Naive thymus-derived CD4-positive, alpha-beta T cell (primary cell): Measurements from ENCODE around the gene CACNA1A. TPM values are rescaled to one million over a fixed set of nuclear protein-coding genes. Genes with fewer than 3 reads are reported as not detected.
A peak's percentile ranks its signal among the peaks of the same experiment; 100 is the strongest.

ENCODE experiments used
- ATAC-seq: fragments of 150-1000 bp; cut with Tn5 transposase; 2 replicates; pipeline ENCODE4 v1.10.0; 2021; ENCODE audit warnings: mild to moderate bottlenecking, moderate library complexity
- CTCF ChIA-PET: fragments of 350-600 bp; sonication (Branson Sonifier 250); formaldehyde crosslinking; loops from one replicate; lab custom pipeline; 2021; ENCODE audit warnings: antibody characterized with exemption; lab: Charles Lee
- POLR2A ChIA-PET: fragments of 350-600 bp; sonication (Branson Sonifier 250); formaldehyde crosslinking; loops from one replicate; lab custom pipeline; 2021; ENCODE audit warnings: antibody characterized with exemption, inconsistent platforms; lab: Charles Lee
- DNase-seq, 9 donors: peaks; one replicate each; pipeline versions ENCODE4 v3.0.0 to v3.0.0-alpha.2; 2020 to 2022; ENCODE audit warnings: mixed read lengths in 1 of 9
- H3K27ac ChIP-seq: one replicate; pipeline ENCODE4 v1.7.0; 2013; ENCODE audit warnings: mild to moderate bottlenecking, low read depth, low read length, moderate library complexity
- H3K27me3 ChIP-seq, 2 donors: one replicate each; pipeline ENCODE4 v1.7.0; 2013; ENCODE audit warnings: low read length in 2 of 2, mild to moderate bottlenecking in 2 of 2, moderate library complexity in 2 of 2; ENCODE audit not compliant: control insufficient read depth in 2 of 2, insufficient read depth in 2 of 2
- H3K36me3 ChIP-seq, 3 experiments: 1 replicate in 2 of 3; 2 replicates in 1 of 3; pipeline ENCODE4 v1.7.0; 2013; ENCODE audit warnings: low read length in 3 of 3, mild to moderate bottlenecking in 3 of 3, moderate library complexity in 1 of 3; ENCODE audit not compliant: insufficient read depth in 3 of 3, control insufficient read depth in 2 of 3
- H3K4me1 ChIP-seq, 2 donors: one replicate each; pipeline ENCODE4 v1.7.0; 2013; ENCODE audit warnings: low read length in 2 of 2, mild to moderate bottlenecking in 2 of 2, moderate library complexity in 1 of 2; ENCODE audit not compliant: control insufficient read depth in 2 of 2, insufficient read depth in 2 of 2
- H3K4me3 ChIP-seq: 2 replicates; pipeline ENCODE4 v1.7.0; 2013; ENCODE audit warnings: mild to moderate bottlenecking, low read length
- H3K9me3 ChIP-seq, 3 experiments: 1 replicate in 2 of 3; 2 replicates in 1 of 3; pipeline ENCODE4 v1.7.0; 2013; ENCODE audit warnings: low read length in 3 of 3; ENCODE audit not compliant: control insufficient read depth in 2 of 3
- H3K27ac Mint-ChIP-seq, 9 donors: one replicate each; pipeline ENCODE4 v1.8.0; 2020 to 2022; ENCODE audit warnings: mixed read lengths in 9 of 9, mild to moderate bottlenecking in 8 of 9, moderate library complexity in 5 of 9, inconsistent platforms in 2 of 9
- H3K27me3 Mint-ChIP-seq, 5 donors: one replicate each; pipeline ENCODE4 v1.8.0; 2021 to 2022; ENCODE audit warnings: mixed read lengths in 5 of 5, mild to moderate bottlenecking in 1 of 5
- H3K36me3 Mint-ChIP-seq, 5 donors: one replicate each; pipeline ENCODE4 v1.8.0; 2020 to 2022; ENCODE audit warnings: mixed read lengths in 5 of 5, mild to moderate bottlenecking in 3 of 5, inconsistent platforms in 1 of 5
- H3K4me1 Mint-ChIP-seq, 7 donors: one replicate each; pipeline ENCODE4 v1.8.0; 2020 to 2022; ENCODE audit warnings: mixed read lengths in 7 of 7, mild to moderate bottlenecking in 3 of 7, inconsistent platforms in 1 of 7
- H3K4me3 Mint-ChIP-seq, 10 donors: one replicate each; pipeline ENCODE4 v1.8.0; 2020 to 2022; ENCODE audit warnings: mild to moderate bottlenecking in 10 of 10, mixed read lengths in 10 of 10, moderate library complexity in 6 of 10, inconsistent platforms in 2 of 10
- H3K9me3 Mint-ChIP-seq, 11 donors: one replicate each; pipeline ENCODE4 v1.8.0; 2020 to 2022; ENCODE audit warnings: mixed read lengths in 11 of 11, mild to moderate bottlenecking in 4 of 11, inconsistent platforms in 1 of 11, moderate library complexity in 1 of 11
- intact Hi-C, 2 donors: fragments of 100-400 bp; cut with micrococcal nuclease; formaldehyde crosslinking; loops; one replicate each; pipeline ENCODE4 v1.15.1; 2023
- polyA plus RNA-seq, 2 donors: library from polyadenylated mRNA; unstranded; fragments of 300-500 nt; fragmentation: Illumina TruSeq; gene quantifications; one replicate each; pipeline ENCODE4 v1.2.3, GENCODE V29; 2021
- total RNA-seq, 6 experiments: library from RNA in 5 of 6; stranded (reverse) in 5 of 6; gene quantifications; 1 replicate in 5 of 6; 2 replicates in 1 of 6; pipeline ENCODE4 v1.2.3 and lab custom pipeline; 2021 to 2026

Gene CACNA1A
- total and polyA plus RNA-seq, 7 experiments from 2014 or later: 0.05 to 1.1 (median 0.41) TPM

DNA sequence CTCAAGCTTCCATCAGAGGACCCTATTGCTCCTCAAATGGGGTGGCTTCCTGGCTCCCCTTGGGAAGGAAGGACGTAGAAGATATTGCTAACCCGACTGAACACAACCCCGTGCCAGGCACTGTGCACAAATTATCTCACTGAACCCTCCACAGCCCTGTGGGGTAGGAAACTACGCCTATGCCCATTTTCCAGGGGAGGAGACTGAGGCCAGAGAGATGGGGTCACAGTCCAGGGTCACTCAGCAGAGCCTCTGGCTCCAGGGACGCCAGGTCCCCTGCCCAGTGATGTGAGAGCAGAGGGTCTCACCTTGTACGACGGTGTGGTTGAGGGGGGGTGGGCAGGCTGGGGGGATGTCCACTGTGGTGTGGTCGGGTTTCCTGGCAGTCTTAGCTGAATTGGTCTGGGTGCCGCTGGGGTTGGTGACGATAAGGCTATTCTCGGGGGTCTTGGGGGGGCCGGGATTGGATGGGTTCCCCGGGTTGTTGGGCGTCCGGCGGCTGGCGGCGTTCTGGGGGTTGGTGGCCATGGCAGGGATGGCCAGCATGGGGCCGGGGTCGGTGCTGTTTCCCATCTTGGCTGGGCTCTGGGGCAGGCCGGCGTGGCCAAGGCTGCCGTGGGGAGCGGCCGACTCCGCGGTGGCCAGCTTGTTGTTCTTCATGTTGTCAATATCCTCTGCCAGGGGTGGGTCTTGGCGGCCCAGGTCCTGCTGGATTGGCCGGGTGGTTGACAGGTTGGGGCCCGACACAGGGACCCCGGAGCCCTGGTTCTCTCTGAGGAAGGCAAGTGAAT is 219.9 kb downstream of the CACNA1A start:
- H3K27me3 ChIP-seq: no peaks in the 10 kb centered on the region
- Mint-ChIP-seq H3K36me3 (no peaks in the 10 kb centered on the region), H3K4me3 (no peak overlapping the region), H3K9me3 (no peaks in the 10 kb centered on the region), H3K4me1 (no peaks in the 10 kb centered on the region), H3K27me3 (peaks cover 0 to 6% (median 3%) of the 10 kb centered on the region in 5 donors), H3K27ac (no peak overlapping the region)
- DNase-seq: no peak
- H3K4me1 ChIP-seq: no peaks in the 10 kb centered on the region
- no peaks in the 10 kb centered on the region for H3K9me3 ChIP-seq
- ChIA-PET POLR2A (no interaction called here), CTCF (interaction anchor here (1.5 kb wide), 1 partner anchor 8 kb away, joined by 4 read pairs; no protein-coding TSS in a partner anchor)
- ATAC-seq: no peak
- intact Hi-C loops: no loop called here
- H3K36me3 ChIP-seq: no peaks in the 10 kb centered on the region
- H3K27ac ChIP-seq: no peak overlapping the region
- no peak overlapping the region for H3K4me3 ChIP-seq

DNA sequence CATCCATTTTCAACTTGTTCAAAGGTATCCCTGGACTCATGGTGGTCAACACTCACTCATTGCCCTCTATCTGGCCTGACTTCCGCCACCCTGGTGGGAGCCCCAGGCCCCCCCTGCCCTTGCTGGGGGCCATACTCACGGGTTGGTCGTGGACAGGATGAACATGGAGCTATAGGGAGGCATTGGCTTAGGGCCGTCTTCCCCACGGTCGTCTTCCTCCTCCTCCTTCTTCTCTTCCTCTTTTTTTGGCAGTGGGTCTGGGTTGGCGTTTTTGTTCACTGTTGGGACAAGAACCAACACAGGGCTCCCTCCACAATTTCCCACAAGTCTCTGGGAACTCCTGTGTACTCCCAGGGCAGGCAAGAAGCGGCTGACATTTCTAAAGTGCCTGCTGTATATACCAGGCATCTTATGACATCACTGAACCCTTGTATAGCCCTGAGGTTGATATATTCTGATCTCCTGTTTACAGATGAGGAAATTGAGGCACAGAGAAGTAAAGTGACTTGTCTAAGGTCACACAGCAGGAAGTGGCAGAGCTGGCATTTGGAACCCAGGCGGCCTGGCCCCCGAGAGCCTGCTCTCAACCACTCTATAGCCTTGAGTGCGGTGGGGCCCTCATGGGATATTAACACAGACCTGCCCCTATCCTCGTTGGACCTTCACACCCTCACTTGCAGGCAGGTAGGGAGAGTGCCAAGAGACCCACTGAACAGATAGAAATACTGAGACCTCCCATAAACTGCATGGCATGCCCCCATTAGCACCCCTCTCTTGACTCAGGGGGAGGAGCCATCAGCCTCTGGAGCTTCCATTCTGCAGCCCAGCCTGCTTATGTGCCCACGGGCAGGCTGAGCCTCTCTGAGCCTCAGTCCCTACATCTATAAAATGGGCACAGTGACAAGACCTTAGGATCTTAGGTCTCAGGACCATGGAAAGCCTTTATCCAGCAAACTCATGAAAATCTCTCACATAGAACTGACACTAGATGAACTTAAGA is 221.1 kb downstream of the CACNA1A start:
- Histone ChIP-seq H3K9me3 (no peaks in the 10 kb centered on the region), H3K27ac (no peak overlapping the region), H3K36me3 (no peaks in the 10 kb centered on the region), H3K4me1 (no peaks in the 10 kb centered on the region), H3K27me3 (no peaks in the 10 kb centered on the region), H3K4me3 (no peak overlapping the region)
- intact Hi-C loops: no loop called here
- POLR2A ChIA-PET: no interaction called here
- Mint-ChIP-seq H3K36me3 (no peaks in the 10 kb centered on the region), H3K9me3 (no peaks in the 10 kb centered on the region), H3K4me1 (no peaks in the 10 kb centered on the region), H3K27me3 (peaks cover 0 to 10% (median 5%) of the 10 kb centered on the region in 5 donors), H3K4me3 (no peak overlapping the region), H3K27ac (peak overlapping the region in 1 of 9 donors; percentile 46)
- DNase-seq: no peak
- CTCF ChIA-PET: no interaction called here
- no peak for ATAC-seq

DNA sequence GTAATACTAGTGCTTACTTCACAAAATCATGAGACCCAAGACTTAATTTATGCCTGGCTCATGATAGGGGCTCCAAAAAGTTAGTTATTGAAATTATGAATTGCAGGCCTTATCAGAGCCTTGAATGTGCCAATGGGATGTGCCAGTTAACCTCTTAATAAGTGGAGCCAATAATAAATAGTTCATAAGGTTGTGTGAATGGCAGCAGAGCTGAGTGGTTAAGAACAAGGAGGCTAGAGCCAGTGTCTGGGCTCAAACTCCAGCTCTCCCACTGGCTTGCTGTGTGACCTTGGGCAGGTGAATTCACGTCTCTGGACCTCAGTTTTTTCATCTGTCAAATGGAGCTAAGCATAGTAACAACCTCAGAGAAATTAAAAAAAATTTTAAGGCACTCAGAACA is 222.4 kb downstream of the CACNA1A start:
- Mint-ChIP-seq H3K27me3 (peaks cover 0 to 10% (median 5%) of the 10 kb centered on the region in 5 donors), H3K4me1 (peaks cover 0 to 2% (median 0%) of the 10 kb centered on the region in 7 donors), H3K4me3 (no peak overlapping the region), H3K27ac (no peak overlapping the region), H3K9me3 (no peaks in the 10 kb centered on the region), H3K36me3 (no peaks in the 10 kb centered on the region)
- no peaks in the 10 kb centered on the region for H3K27me3 ChIP-seq
- CTCF ChIA-PET: interaction anchor here (0.6 to 1.1 kb wide), 2 partner anchors 9 to 1276 kb away, joined by 4 read pairs; no protein-coding TSS in a partner anchor
- no peak for ATAC-seq
- H3K4me3 ChIP-seq: no peak overlapping the region
- H3K9me3 ChIP-seq: no peaks in the 10 kb centered on the region
- no peaks in the 10 kb centered on the region for H3K36me3 ChIP-seq
- intact Hi-C loops: no loop called here
- no peak overlapping the region for H3K27ac ChIP-seq
- POLR2A ChIA-PET: no interaction called here
- no peaks in the 10 kb centered on the region for H3K4me1 ChIP-seq
- DNase-seq: no peak

DNA sequence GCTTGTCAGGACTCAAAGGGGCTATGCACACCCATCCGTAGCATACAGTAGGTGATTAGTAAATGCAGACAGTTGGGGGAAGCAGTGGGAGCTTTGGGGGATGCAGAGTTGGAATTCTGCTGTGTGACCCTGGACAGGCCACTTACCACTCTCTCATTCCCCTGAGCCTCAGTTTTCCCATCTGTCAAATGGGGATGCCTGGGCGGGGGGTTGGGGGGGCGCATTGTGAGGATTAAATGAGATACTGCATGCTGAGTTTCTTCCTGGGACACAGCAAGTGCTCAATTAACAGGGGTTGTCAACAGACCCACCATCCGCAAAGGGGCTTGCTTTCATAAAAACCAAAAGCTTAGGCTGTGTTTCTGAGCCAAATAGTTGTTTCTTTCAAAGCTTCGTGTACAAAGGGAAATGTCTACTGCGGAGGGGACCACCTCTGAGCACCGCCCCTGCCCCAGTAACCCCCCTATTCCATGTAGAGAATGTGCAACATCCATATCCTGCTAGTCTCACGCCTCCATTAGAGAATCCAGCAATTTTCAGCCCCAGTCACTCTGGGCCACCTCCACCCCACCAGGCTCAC is 223.7 kb downstream of the CACNA1A start:
- Histone ChIP-seq H3K27ac (no peak overlapping the region), H3K4me1 (peaks cover 3% of the 10 kb centered on the region in 2 donors), H3K9me3 (no peaks in the 10 kb centered on the region), H3K27me3 (no peaks in the 10 kb centered on the region), H3K36me3 (no peaks in the 10 kb centered on the region), H3K4me3 (no peak overlapping the region)
- intact Hi-C loops: no loop called here
- POLR2A ChIA-PET: no interaction called here
- Mint-ChIP-seq H3K27ac (no peak overlapping the region), H3K4me3 (no peak overlapping the region), H3K9me3 (no peaks in the 10 kb centered on the region), H3K27me3 (peaks cover 0 to 10% (median 6%) of the 10 kb centered on the region in 5 donors), H3K4me1 (peaks cover 8 to 13% (median 11%) of the 10 kb centered on the region in 7 donors), H3K36me3 (no peaks in the 10 kb centered on the region)
- ATAC-seq (no peak), DNase-seq (no peak)
- CTCF ChIA-PET: interaction anchor here (1.2 kb wide), 1 partner anchor 307 kb away, joined by 3 read pairs; no protein-coding TSS in a partner anchor

DNA sequence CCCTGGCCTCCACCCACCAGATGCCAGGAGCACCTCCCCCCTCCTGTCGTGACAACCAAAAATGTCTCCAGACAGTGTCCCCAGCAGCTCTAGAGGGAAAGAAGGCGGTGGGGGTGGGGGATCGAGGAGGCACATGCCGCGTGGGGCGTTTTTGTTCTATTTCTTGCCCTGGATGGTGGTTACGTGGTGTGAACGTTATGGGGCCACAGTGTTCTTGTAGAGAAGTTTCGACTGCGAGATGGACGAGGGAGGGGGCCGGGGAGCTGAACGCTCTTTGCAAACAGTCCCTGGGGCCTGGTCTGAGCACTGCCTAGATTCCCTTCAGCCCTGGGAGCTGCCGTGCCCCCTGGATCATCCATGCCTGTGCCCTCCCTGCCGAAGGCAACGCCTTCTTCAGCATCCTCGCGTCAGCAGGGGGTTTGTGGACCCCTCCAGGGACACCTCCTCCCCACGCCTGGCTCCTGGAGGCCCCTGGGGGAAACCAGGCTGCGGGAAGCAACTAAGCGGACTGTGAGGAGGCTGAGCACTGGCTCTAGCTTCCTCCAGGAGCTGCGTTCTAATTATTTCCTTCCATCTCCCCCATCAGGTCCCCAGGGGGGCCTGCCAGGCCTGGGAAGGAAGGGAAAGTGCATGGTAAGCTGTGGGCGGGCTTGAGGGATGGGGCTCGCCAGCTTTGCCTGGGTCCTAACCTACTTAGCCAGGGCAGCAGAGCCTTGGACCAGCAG is 224.6 kb downstream of the CACNA1A start:
- Mint-ChIP-seq H3K36me3 (no peaks in the 10 kb centered on the region), H3K27me3 (peaks cover 0 to 10% (median 6%) of the 10 kb centered on the region in 5 donors), H3K4me3 (no peak overlapping the region), H3K9me3 (no peaks in the 10 kb centered on the region), H3K27ac (peak overlapping the region in 1 of 9 donors; percentile 13), H3K4me1 (peaks cover 8 to 20% (median 18%) of the 10 kb centered on the region in 7 donors)
- ChIA-PET CTCF (interaction anchor here (0.7 kb wide), 1 partner anchor 32 kb away, joined by 5 read pairs; no protein-coding TSS in a partner anchor), POLR2A (no interaction called here)
- Histone ChIP-seq H3K27me3 (no peaks in the 10 kb centered on the region), H3K9me3 (no peaks in the 10 kb centered on the region), H3K27ac (no peak overlapping the region), H3K4me3 (no peak overlapping the region), H3K4me1 (peaks cover 7% of the 10 kb centered on the region in 2 donors), H3K36me3 (no peaks in the 10 kb centered on the region)
- no peak for DNase-seq
- no peak for ATAC-seq
- intact Hi-C loops: no loop called here
